PC-9 (cell line): Measurements from ENCODE around the gene ATP11A.

ENCODE experiments used
- CTCF ChIP-seq: fragments of 200-600 bp; sonication (generic); conservative IDR thresholded peaks from 2 replicates; pipeline ENCODE4 v1.6.1; 2017; ENCODE audit warnings: mixed run types, antibody characterized with exemption, mild to moderate bottlenecking, moderate library complexity
- EZH2 ChIP-seq: fragments of 200-600 bp; sonication (generic); IDR thresholded peaks from 2 replicates; pipeline ENCODE4 v1.8.0; 2017; ENCODE audit warnings: antibody characterized with exemption, low read depth

GRCh38 chr13:112903606-112904195 lies 213.9 kb downstream of the ATP11A start:
- TF ChIP-seq CTCF (no peak), EZH2 (no peak)
